Peyer's patch (tissue), 4 donors: ENCODE results near the gene PANX2. TPM values are rescaled to one million over a fixed set of nuclear protein-coding genes. Genes with fewer than 3 reads are reported as not detected.

Source experiments
- DNase-seq, 3 donors: peaks; one replicate each; pipeline ENCODE4 v3.0.0-alpha.2; 2017 to 2019
- H3K27ac ChIP-seq, 4 donors: fragments of 200-600 bp; sonication (generic); one replicate each; pipeline ENCODE4 v1.5.1; 2016 to 2019
- H3K27me3 ChIP-seq, 2 donors: fragments of 200-600 bp; sonication (generic); one replicate each; pipeline ENCODE4 v1.5.1; 2019
- H3K36me3 ChIP-seq, 3 donors: fragments of 200-600 bp; sonication (generic); one replicate each; pipeline ENCODE4 v1.5.1; 2016 to 2019
- H3K4me1 ChIP-seq, 4 donors: fragments of 200-600 bp; sonication (generic); one replicate each; pipeline ENCODE4 v1.5.1; 2016 to 2019
- H3K4me3 ChIP-seq, 4 donors: fragments of 200-600 bp; sonication (generic); 1 replicate in 3 of 4; 2 replicates in 1 of 4; pipeline ENCODE4 v1.5.1; 2016 to 2019; ENCODE audit warnings: mild to moderate bottlenecking in 1 of 4
- H3K9me3 ChIP-seq, 4 donors: fragments of 200-600 bp; sonication (generic); one replicate each; pipeline ENCODE4 v1.5.1; 2016 to 2019; ENCODE audit warnings: mild to moderate bottlenecking in 1 of 4
- CTCF ChIP-seq, 6 experiments: fragments of 450-650 bp in 4 of 6; fragments of 200-600 bp in 2 of 6; sonication (generic) in 1 of 6; IDR thresholded peaks; one replicate each; pipeline ENCODE4 v1.5.1; 2017 to 2019; ENCODE audit warnings: antibody characterized with exemption in 6 of 6, mild to moderate bottlenecking in 3 of 6, moderate library complexity in 1 of 6
- POLR2A ChIP-seq, 2 donors: fragments of 450-650 bp; IDR thresholded peaks; one replicate each; pipeline ENCODE4 v1.5.1; 2017; ENCODE audit warnings: antibody characterized with exemption in 2 of 2, mild to moderate bottlenecking in 2 of 2, moderate library complexity in 2 of 2
- total RNA-seq, 4 donors: library from RNA; depleted of rRNA; stranded (reverse); fragments of >200 nt; gene quantifications; one replicate each; pipeline ENCODE4 v1.1.0, GENCODE V29; 2016

The PANX2 gene
- total RNA-seq, 4 donors from 2014 or later = 0.40 TPM; not detected in 3

- Histone ChIP-seq H3K4me3 (no peak overlapping the region), H3K36me3 (peaks cover 0 to 87% (median 0%) of the 10 kb centered on the region in 3 donors), H3K27ac (no peak overlapping the region), H3K4me1 (peaks cover 0 to 10% (median 0%) of the 10 kb centered on the region in 4 donors), H3K27me3 (no peaks in the 10 kb centered on the region), H3K9me3 (no peaks in the 10 kb centered on the region)
- TF ChIP-seq POLR2A (IDR thresholded peaks at IDR 0.05) (no peak), CTCF (IDR thresholded peaks at IDR 0.05) (no peak)
- DNase-seq = no peak
These were observed 40.6 kb downstream of the PANX2 start for GRCh38 chr22:50211147-50211546.

- no peak for DNase-seq
- H3K9me3 ChIP-seq = no peaks in the 10 kb centered on the region
- H3K27me3 ChIP-seq = no peaks in the 10 kb centered on the region
- H3K36me3 ChIP-seq = peaks cover 0 to 88% (median 0%) of the 10 kb centered on the region in 3 donors
- H3K4me3 ChIP-seq = no peak overlapping the region
- H3K27ac ChIP-seq = no peak overlapping the region
- peaks cover 0 to 4% (median 0%) of the 10 kb centered on the region in 4 donors for H3K4me1 ChIP-seq
- TF ChIP-seq POLR2A (IDR thresholded peaks at IDR 0.05) = no peak
- TF ChIP-seq CTCF (IDR thresholded peaks at IDR 0.05) = no peak
These were observed 42.7 kb downstream of the PANX2 start for GRCh38 chr22:50213263-50213662.

GRCh38 chr22:50215297-50216054, 44.9 kb downstream of the PANX2 start:
- no peak overlapping the region for H3K4me3 ChIP-seq
- no peaks in the 10 kb centered on the region for H3K27me3 ChIP-seq
- no peak overlapping the region for H3K27ac ChIP-seq
- peaks cover 0 to 84% (median 0%) of the 10 kb centered on the region in 3 donors for H3K36me3 ChIP-seq
- no peaks in the 10 kb centered on the region for H3K9me3 ChIP-seq
- H3K4me1 ChIP-seq = peaks cover 0 to 6% (median 0%) of the 10 kb centered on the region in 4 donors
- no peak for DNase-seq
- TF ChIP-seq CTCF (IDR thresholded peaks at IDR 0.05) = no peak
- no peak for TF ChIP-seq POLR2A (IDR thresholded peaks at IDR 0.05)

GRCh38 chr22:50216055-50216683, 45.6 kb downstream of the PANX2 start:
- H3K4me3 ChIP-seq = no peak overlapping the region
- H3K4me1 ChIP-seq = peaks cover 0 to 6% (median 0%) of the 10 kb centered on the region in 4 donors
- H3K27me3 ChIP-seq = no peaks in the 10 kb centered on the region
- no peaks in the 10 kb centered on the region for H3K9me3 ChIP-seq
- H3K36me3 ChIP-seq = peaks cover 0 to 84% (median 0%) of the 10 kb centered on the region in 3 donors
- no peak for DNase-seq
- TF ChIP-seq POLR2A (IDR thresholded peaks at IDR 0.05) (no peak), CTCF (IDR thresholded peaks at IDR 0.05) (no peak)
- no peak overlapping the region for H3K27ac ChIP-seq

- H3K36me3 ChIP-seq = peaks cover 0 to 88% (median 0%) of the 10 kb centered on the region in 3 donors
- DNase-seq = no peak
These were observed 46.4 kb downstream of the PANX2 start for GRCh38 chr22:50216684-50217520.

More at GRCh38 chr22:50216684-50217520, 46.4 kb downstream of the PANX2 start:
- Histone ChIP-seq H3K4me1 (peaks cover 0 to 6% (median 0%) of the 10 kb centered on the region in 4 donors), H3K4me3 (no peak overlapping the region), H3K9me3 (no peaks in the 10 kb centered on the region), H3K27me3 (no peaks in the 10 kb centered on the region), H3K27ac (no peak overlapping the region)
- TF ChIP-seq CTCF (IDR thresholded peaks at IDR 0.05) = no peak
